ENCODE data around the gene TK1.
A peak's percentile ranks its signal among the peaks of the same experiment; 100 is the strongest.

TK1 gene

DNA sequence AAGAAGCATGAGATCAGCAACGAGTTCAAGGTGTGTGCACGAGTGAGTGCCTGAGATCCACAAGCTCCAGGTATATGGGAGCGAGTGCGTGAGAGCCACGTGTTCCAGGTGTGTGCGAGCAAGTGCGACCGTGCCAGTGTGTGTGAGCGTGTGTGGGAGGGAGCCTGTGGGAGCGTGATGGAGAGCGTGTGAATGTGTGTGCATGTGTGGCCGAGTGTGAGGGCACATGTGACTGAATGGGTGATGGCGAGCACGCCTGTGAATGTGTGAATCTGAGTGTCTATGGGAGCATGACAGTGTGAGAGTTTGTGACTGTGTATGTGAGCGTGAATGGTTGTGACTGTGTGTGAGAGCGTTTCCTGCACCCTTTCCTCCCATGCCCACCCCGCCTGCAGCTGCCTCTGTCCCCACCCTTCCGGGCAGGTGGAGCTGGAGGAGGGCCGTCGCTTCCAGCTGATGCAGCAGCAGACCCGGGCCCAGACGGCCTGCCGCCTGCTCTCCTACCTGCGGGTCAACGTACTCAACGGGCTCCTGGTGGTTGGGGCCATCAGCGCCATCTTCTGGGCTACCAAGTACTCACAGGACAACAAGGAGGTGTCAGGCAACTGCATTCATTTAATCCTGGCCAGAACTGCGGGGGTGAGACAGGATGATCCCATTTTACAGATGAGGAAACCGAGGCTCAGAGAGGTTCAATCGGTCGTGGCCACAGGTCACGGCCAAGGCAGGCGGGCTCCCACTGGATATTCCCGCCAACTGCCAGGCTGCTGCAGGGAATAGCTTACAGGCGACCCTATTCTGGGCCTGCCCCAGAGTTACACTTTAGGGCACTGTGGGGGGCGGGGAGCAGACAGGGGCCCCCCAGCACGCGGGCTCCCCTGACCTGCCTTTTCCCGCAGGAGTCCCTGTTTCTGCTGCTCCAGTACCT lies 52.6 kb downstream of the TK1 start:
- peak; percentile 95 for DNase-seq (ENCODE audit: low spot score)

DNA sequence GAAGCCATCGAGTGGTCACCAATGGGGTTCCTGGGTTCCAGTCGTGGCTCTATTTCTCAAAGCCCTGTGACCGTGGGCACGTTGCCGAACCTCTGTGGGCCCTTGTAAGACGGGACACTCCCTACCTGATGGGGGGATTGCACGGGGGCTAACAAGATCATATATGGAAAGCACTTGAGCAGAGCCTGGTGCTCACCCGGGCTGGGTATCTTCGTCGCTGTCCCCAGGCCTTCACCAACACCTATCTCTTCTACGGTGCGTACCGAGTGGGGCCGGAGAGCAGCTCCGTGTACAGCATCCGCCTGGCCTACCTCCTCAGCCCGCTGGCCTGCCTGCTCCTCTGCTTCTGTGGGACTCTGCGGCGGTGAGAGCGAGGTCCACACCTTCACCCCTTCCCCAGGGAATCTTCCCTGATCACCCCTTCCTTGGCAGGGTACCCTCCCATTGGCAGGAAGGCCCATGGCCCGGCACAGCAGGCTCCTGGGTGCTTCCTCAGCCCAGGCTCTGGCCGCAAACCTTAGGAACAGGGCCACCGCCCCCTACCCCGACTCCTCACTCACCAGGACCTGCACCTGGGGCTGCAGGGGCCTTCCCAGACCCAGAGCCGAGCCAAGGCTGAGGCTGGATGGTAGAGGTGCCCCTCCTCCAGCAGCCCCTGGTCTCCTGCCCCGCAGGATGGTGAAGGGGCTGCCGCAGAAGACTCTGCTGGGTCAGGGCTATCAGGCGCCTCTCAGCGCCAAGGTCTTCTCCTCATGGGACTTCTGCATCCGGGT lies 53.5 kb downstream of the TK1 start:
- DNase-seq (ENCODE audit: low spot score): no peak

DNA sequence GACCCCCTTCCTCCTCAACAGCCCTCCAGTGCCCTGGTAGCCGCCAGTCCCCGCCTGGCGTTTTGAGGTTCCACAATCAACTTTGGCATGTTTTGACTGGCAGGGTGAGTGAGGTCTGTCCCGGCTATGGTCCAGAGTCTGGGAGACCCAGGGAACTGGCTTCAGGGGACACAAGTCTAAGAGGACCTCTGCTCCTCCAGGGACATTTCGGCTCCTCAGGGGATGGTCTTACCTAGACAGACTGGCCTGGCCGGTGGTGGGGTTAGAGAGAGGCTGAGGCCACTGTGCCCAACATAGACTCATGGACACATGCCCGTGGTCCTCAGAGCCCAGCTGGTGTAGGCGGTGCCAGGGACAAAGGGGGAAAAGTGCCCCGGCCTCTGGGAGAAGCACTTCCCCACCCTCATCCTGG lies 54.1 kb downstream of the TK1 start:
- DNase-seq (ENCODE audit: low spot score): no peak

DNA sequence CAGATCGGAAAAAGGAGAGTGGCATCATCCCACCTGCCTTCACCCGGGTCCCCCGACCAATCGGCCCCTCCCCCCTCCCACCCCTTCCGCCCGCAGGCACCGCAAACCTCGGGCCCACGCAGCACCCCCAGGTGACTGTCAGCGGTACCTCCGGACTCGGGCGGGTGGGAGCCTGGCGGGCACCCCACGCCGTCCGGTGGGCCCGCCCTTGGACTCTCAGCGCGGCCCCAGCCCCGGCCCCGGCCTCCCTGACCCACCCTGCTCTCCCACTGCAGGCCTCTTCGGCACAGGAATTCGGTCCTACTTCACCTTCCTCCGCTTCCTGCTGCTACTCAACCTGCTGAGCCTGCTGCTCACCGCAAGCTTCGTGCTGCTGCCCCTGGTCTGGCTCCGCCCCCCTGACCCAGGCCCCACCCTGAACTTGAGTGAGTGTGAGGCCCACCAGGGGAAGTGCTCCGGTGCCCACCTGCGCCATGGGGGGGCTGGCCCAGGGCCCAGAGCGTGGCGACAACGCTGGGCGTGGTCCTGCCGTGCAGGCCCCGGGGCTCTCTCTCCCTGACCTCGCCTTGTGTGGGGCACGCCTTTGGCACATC lies 54.7 kb downstream of the TK1 start:
- DNase-seq (ENCODE audit: low spot score): no peak

DNA sequence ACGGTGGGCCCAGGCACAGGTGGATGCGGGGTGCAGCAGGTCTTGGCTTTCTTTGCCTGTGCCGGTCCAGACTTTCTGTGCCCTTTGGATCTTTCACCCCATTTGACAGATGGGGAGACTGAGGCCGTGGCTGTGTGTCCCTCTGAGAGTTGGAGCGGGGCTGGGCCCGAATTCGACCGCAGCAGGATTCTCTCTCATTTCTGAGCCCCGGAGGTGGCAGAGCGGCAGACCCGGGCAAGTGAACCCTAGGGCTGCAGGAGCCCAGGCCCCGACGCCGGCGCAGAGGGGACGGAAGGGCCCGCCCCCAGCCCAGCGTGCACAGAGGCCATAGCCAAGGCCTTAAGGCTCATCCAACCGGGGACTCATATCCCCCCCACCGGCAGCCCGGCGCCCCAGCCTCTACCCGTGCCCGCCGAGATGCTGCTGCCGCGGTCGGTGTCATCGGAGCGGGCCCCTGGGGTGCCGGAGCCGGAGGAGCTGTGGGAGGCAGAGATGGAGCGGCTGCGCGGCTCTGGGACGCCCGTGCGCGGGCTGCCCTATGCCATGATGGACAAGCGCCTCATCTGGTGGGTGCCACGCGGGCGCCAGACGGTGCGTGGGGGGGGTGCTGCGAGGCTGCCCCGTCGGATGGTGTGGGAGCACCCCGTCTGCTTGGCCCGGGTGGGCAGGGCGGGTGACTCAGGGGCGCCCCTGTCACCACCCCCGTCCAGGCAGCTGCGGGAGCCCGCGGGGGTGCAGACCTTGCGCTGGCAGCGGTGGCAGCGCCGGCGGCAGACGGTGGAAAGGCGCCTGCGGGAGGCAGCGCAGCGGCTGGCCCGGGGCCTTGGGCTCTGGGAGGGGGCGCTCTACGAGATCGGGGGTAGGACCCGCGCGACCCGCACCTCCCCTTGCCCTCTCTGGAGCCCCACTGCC lies 55.4 kb downstream of the TK1 start:
- DNase-seq (ENCODE audit: low spot score): no peak

DNA sequence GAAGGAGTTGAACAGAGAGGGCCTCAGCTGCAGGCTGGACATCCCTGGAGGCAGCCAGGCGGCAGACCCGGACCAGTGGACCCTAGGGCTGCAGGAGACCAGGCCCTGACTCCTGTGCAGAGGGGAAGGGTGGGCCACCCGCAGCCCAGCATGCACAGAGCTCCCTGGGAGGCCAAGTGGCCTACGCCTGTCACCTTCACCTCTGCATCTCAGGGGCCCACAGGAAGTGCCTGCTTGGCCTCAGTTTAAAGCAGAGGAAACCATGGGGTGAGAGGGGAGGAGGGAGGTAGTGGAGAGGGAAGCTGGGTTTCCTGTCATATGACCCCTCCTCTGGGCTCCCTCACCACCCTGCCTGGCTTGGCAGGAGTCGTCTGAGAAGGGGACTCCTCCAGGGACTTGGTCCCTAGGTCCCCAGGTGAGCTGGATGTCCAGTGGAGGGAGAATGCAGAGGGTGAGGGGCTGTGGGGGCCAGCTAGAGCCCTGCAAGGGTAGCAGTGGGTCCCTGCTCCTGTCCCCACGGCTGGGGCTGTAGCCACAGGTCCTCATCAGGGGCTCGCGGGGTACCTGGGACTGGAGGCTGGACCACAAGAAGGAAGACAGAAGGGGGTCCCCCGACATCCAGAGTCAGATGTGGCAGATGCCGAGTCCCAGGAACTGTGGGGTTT lies 56.3 kb downstream of the TK1 start, which contains the start of gene TMC8:
TSS of gene TMC8 (plus strand) at position 335 of the 665 bp plus-strand sequence. CDS start 818 bp downstream, outside the sequence.
- no peak for DNase-seq (ENCODE audit: low spot score)

DNA sequence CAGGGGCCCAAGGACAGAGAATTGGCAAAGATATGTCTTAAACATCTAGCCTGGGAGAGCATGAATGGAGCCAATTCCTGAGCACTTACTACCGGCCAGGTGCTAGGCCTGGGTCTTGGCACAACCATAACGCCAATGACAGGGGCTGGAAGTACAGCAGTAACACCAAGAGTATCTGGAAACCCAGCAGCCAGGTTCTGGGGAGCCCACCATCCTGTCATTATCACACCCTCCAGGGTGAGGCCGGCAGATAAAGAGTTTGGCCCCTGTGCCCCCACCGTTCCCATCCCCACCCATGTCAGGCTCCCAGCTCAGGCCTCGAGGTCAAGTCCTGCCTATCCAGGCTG lies 56.8 kb downstream of the TK1 start:
- DNase-seq (ENCODE audit: low spot score): no peak

DNA sequence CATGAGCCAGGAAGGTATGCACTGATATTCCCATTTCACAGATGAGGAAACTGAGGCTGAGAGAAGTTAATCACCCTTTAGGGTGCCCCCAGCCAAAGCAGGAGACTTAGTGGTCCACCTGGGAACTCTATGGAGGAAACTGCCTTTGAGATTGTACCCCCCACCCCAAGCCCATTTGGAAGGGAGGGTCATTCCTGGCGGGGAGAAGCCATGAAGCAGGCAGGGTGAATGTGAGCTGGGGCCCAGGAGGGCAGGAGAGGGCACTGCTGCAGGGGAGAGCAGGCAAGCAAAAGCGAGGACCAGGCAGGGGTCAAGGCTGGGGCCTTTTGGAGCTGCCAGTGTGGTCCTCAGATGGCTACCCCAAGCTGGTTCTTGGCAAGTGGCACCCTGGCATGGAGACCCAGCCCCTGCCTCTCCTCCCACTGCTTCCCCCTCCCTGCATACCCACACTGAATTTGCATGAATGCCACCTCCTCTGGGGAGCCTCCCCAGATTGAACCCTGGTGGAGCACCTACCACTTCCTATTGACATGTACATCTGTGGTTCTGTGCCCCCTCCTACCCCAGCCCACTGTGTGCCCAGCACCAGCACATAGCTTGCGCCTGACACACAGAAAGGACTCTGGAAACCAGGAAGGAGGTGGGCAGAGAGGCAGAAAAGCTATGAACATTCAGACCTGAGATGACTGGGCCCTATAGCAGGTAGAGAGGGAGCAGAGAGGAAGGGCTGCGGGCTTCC lies 57.3 kb downstream of the TK1 start:
- DNase-seq (ENCODE audit: low spot score): no peak

DNA sequence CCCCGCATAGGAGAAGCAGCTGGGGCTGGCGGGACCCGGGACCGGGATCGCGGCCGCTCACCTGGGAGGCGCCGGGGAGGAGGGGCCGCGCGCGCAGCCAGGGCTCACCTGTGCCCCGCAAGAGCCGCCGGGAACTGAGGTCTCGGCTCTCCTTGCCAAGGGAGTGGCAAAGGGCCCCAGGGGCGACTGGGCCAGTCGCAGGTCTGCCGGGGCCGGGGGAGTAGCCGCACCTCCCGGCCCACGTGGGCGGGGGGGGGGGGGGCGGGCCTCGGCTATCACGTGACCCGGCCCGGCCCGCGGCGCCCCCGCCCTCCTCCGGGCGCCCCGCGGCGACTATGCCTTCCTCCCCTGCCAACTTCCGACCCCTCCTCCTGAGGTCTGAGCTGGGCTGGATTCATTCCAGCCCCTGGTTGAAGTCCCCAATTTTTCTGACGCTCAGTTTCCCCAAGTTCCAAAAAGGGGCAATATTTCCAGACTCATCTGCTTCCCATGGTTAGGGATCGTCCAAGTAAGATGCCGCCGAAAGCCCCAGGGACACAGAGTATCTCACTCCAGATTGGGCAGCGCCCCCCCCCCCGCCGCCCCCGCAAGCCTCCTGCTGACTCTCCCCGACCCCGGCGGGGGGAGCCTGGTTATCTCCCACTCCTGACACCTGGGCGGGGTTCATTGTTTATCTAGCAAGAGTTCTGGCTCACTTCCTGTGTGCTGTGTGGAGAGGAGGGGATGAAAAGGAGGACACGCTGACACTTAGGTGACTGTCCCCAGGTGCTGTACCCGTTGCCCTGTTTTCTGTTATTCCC lies 58.1 kb downstream of the TK1 start, which contains the start of gene TMC6:
TSS of gene TMC6 (minus strand) at position 205 of the 800 bp plus-strand sequence. CDS start 1,923 bp downstream, outside the sequence.
- DNase-seq (ENCODE audit: low spot score): peak; percentile 93

DNA sequence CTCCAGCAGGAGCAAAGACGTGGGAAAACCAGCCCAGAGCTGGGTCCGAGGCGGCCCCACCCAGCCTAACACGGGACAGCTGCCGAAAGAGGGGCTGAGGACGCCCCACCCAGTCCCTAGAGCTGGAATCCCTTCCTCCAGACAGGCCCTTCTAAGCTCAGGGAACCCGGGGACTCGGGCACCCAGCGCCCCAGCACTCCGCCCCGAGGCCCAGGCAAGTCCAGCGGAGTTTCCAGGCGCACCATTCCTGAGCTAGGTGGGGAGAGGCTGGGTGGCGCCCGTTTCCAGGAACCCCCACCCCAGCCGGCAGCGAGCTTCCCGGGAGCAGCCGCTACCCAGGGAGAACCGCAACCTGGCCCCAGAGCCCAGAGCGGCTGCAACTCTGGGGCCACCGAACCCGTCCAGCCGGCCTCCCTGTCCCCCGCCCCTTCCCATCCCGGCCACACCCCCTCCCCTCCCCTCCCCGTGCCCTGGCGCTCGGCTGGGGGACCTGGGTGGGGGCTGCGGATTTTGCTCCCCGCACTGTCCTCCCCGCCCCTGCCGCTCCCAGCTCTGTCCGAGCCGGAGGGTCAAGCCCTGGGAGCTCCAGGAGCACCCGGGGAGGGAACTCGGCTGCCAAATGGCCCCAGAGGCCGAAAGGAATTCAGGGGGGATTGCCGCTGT lies 58.8 kb downstream of the TK1 start:
- DNase-seq (ENCODE audit: low spot score): peak; percentile 67

DNA sequence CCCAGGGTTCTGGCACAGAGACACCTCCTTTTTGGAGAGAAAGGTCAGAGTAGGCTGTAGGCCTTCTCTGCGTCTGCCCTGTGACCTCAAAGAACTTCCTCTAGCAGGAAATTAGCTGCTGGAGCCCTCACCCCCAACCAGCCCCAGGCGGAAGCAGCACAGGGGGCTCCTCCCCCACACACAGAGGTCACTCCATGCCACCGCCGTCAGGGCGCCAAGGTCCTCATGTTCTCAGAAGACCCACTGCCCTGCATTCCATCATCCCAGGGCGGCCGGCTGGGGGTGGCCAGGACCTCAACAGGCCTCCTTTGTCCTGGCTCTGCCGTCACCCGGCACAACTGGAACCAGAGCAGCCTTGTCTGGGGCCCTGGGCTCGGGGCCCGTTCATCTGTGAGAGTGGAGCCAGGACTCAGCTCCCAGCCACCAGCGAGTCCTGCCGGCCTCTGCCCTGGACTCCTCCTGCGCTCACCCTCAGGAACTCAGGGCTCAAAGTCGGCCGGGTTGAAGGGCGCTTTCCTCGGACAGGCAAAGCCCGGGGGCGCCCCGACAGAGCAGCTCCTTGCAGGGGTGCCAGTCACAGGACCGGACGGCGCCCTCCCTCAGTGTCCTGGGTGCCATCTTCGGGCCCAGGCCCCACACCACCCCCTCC lies 59.5 kb downstream of the TK1 start:
- DNase-seq (ENCODE audit: low spot score): no peak

DNA sequence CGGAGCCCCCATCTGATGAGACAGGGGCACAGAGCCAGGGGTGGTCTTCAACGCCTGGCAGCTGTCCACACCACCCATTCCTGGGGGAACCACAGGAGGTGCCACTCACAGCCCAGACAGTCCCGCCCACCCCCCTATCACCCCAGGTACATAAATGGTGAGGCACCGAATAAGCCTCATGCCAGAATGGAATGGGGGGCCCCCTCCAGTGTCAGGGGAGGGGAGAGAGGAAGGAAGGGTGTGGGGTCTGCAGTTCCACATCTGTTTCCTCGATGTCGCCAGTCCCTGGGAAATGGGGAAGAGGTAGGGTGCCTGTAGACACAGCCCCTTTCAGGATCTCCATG lies 60.0 kb downstream of the TK1 start:
- DNase-seq (ENCODE audit: low spot score): no peak

DNA sequence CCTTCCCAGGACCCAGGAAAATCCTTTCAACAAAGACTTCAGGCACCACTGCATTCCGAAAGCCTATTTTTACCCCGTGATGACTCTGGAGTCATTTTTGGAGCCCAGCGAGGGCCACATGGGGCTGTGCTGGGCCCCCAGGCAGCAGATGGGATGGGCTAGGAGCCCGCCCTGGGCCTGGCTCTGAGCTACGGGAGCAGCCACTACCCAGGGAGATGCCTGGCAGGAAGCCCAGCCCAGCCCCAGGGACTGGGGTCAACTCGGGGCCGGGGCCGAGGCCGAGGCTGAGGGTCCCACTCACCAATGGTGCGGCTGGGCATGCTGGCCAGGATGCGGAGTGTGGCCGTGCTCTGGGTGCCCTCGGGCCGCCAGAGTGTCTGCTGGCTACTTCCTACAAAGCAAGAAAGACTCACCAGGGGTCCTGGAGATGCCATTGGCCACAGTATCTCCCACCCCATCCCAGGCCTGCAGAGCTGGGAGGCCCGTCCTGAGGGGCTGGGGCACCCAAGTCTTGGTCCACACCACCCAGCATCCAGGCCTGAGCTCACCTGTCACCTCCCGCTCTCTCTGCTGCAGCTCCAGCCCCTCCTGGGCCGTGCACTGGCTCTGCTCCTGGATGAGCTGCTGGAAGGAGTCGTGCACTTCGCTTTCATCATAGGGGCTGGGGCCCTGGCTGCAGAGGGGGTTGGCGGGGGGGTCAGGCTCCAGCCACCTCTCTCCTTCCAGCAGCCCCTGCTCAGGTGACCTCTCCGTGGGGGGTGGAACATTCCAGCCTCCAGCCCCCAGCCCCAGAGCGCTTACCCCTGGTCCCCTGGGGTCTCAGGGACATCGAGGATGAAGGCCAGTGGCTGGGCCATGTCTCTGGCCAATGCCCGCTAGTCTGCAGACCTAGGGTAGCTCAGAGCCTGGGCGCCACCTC lies 60.6 kb downstream of the TK1 start:
- no peak for DNase-seq (ENCODE audit: low spot score)

DNA sequence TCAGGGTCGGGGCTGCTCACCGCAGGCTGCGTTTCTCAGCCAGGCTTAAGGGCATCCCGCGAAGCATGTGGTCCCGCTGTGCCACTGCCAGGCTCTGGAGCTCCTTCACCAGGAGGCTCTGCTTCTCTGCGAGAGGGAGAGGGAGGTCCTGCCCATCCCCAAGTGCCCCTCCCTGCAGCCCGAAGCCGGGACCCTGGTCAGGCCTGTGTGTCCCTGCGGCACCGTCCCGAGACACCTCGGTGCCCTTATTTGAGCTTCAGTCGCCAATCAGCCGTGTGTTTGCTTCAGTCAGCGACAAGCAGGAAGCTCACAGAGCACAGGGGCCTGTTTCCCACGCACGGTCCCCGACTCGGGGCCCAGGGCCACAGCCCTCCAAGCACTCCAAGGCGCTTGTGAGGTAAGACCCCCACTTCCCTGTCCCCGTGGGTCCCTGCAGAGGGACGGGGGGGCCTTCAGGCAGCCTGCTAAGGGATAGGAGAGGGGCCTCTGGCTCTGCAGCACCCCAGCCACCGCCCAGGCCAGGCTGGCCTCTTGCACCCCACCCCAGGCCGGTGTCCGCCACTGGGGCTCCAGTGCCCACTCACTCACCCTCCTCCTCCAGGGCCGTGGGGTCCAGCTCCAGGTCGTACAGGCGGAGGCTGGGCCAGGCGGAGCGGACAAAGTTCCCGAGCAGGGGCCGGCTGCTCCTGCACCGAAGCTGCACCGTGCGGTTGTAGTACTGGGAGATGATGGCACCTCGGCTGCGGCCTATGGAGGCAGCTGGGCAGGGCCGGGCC lies 61.5 kb downstream of the TK1 start:
- no peak for DNase-seq (ENCODE audit: low spot score)

DNA sequence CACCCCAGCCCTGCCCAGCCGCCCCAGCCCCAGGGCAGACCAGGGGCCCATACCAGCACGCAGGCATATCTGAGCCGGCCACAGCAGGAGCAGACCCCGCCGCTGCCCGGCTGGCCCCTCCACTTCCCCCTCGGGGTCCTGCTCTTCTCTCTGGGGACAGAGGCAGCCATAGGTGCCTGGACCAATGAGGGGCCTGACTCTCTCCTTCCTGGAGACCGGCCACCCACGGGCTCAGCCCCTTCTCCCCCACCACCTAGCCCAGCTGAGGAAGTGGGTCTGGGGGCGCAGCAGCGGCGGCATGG lies 62.1 kb downstream of the TK1 start:
- DNase-seq (ENCODE audit: low spot score): no peak

Data from HuH-7 (cell line).